Fibroblast of the conjunctiva (primary cell): ENCODE measurements around the gene ZNF700.
"Not testable (repeated sequence)": the region's sequence is repeated elsewhere in the genome, so short reads cannot be mapped to it uniquely, and the experiment has no call there.

Source experiments
- DNase-seq: peaks from one replicate; pipeline ENCODE4 v3.0.0-alpha.2; 2010; ENCODE audit warnings: low read depth

Gene ZNF700

DNA sequence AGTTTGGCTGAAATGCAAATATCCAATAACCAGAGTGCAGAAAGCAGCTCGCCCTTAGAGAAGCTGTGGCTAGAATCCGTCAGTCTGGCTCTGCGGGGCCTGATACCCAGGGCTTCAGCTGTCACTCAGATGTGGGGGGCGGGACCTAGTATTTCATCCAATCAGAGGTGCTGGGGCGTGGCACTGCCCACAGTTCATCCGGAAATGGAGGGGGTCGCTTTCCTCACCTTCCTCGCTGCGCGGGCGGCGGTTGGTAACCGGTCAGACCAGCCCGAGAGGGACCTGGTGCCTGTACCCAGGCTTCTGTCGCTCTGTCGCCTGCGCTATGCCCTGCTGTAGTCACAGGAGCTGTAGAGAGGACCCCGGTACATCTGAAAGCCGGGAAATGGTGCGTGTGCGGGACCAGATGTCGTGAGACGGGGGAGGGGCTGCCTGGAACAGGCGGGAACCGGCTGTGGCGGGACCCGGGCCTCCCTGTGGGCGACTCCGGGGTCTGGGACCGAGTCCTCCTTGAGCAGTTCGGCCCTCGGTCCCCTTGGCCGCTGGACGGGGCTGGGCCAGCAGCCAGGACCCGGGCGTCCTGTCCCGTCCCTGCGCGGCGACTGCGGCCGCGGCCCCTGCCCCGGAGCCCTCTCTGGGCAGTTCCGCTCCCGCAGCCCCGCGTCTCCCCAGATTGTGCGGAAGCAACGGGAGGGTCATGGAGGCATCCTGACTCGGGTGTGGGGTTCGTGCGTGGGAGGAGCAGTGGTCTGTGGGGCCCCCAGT, at the start of gene ZNF700:
TSS of gene ZNF700 (plus strand) at position 222 of the 765 bp plus-strand sequence. CDS start at position 326, 104 bp downstream.
- peak; percentile 80 for DNase-seq

DNA sequence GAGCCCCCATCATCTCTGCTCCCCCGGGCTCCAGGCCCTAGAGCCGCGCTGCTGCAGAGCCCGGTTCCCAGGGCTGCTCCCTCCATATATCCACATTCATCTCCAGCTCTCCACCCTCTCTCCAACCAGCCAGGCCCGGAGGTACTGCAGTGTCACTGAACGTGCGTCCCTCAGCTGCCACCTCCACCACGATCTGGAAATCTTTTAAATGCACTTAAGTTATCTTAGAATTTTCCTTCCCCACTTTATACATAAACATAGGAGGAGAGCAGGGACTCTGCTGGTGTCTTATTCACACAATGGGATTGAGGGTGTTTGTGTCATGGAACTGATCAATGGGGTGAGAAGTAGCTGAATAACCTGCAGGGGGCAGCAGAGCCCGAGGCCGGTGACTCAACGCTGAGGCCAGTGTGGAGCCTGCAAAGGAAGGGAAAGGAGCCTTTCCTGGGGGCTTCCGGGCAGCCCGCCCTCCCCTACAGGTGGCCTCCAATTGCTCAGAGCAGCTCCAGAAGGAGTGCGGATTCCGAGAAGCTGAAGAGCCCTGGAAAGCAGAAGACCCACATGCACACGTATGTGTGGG, 45.1 kb upstream of the ZNF700 start:
- DNase-seq = not testable (repeated sequence)

DNA sequence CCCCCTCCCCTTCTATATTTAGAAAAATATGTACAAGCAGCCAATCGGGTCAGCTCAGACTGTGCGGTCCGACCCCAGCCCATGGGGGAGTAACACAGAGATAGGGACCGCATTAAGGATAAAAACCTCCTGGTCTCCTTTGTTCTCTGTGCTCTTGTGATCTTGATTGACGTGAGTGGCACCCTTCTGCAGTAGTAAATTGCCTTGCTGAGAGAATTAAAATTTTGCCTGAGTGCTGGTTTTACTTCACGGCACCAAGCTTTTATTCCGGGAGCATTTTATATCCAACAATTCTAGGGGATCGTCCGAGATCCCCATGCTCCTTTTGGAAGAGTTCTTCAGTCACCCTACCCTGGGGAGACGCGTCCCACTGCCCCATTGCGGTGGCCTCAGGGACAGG, 44.3 kb upstream of the ZNF700 start:
- DNase-seq = no peak

DNA sequence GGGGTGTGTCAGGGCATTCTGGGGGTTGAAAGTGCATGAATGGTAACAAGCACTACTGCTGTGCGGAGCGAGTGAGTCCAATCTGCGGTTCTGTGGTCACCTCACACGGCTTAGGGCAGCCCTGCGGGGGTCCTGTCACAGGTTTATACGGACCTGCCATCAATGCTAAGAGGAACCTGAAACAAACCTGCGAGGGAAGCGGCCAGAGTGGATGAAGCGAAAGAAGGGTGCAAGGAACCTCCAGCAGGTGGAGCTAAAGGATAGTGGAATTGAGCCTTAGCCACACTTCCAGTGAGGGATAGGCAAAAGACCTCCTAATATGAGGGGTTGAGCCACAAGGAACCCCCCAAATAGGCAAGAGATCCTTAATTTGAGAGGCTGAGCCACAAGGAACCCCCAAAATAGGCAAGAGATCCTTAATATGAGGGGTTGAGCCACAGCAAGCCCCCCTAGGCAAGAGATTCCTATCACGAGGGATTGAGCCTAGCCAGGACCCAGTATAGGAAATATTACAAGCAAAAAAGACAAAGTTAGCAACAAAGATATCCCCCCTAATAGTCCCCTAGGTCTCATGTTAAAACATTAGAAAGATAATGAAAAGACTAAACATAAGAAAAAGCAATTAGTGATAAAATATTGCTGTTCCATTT, 43.6 kb upstream of the ZNF700 start:
- no peak for DNase-seq

DNA sequence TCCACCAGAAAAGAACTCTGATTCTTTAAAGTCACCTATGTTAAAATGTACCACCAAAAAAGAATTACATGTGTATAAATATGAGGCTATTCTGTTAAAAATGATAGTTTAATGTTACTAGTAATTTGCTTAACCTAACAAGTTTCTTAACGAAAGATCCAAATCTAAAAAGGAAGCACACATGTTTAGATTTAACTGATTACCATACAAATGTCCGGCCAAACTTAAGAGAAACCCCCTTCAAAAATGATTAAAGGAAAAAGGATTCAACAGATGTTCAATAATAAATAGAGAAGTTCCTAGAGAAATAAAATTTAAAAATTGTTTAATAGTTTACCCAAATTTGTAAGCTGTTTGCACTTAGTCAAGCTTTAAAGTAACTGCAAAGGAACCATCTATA, 42.3 kb upstream of the ZNF700 start:
- no peak for DNase-seq

DNA sequence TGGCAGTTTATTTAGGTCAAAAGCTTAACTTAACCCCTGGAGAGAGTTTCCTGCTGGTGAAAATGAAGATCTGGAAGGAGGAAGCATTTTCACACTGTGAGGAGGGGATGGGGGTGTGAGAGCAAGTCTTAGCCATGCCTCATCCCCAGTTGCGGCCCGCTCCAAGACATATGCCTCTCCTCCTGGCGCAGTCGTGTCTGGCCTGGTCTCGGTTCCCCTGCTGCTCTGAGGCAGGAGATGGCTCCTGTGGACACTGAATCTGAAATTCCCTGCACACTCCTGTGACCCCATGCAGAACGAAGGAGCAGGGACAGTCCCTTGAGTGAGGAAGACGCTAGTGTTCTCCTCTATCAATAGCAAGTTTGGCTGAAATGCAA, 37.7 kb upstream of the ZNF700 start:
- no peak for DNase-seq

DNA sequence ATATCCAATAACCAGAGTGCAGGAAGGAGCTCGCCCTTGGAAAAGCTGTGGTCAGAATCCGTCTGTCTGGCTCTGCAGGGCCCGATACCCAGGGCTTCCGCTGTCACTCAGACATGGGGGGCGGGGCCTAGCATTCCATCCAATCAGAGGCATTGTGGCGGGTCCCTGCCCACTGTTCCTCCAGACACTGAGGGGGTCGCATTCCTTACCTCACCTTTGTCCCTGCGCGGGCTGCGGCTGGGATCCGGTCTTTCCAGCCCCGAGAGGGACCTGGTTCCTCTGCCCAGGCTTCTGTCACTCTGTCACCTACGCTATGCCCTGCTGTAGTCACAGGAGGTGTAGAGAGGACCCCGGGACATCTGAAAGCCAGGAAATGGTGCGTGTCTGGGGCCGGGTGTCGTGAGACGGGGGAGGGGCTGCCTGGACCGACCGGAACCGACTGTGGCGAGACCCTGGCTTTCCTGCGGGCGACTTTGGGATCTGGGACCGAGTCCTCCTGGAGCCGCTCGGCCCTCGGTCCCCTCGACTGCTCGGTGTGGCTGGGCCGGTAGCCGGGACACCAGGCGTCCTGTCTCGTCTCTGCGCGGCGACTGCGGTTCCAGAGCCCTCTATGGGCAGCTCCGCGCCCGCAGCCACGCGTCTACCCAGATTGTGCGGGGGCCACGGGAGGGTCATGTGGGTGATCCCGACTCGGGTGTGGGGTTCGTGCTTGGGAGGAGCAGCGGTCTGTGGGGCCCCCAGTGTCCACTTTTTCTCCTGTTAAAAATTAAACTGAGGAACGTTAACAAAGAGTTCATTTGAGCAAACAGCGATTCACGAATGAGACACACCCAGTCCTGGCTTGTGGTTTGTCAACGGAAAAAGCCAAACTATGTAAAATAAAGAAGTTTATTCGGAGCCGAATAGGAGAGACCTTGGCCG, 37.0 kb upstream of the ZNF700 start, which contains the start of gene ZNF69:
TSS of gene ZNF69 (plus strand) at position 172 of the 921 bp plus-strand sequence. CDS start at position 314, 142 bp downstream.
- DNase-seq = no peak

DNA sequence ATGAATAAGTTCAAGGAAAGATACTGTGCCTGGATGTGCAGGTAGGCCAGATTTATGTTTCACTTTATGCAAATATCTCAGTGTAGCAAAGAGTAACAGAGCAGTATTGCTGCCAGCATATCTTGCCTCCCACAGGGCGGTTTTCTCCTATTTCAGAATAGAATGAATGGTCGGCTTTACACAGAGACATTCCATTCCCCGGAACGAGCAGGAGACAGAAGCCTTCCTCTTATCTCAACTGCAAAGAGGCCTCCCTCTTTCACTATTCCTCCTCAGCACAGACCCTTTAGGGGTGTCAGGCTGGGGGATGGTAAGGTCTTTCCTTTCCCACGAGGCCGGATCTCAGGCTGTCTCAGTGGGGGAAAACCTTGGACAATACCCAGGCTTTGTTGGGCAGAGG, 35.0 kb upstream of the ZNF700 start:
- DNase-seq = not testable (repeated sequence)

DNA sequence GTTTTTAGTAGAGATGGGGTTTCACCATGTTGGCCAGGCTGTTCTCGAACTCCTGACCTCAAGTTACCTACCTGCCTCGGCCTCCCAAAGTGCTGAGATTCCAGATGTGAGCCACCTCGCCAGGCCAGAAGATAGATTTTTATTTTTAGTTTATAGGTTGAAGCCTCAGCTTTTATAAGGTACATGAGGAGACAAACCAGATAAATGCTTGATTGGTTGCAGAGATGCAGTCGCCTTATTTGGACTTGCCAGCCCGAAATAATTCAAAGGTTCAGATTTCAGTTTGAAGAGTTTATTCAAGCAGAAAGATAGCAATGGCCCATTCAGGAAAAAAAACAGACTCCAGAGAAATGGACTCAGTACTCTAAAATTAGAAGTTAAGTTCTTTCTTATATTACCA, 34.3 kb upstream of the ZNF700 start:
- no peak for DNase-seq

DNA sequence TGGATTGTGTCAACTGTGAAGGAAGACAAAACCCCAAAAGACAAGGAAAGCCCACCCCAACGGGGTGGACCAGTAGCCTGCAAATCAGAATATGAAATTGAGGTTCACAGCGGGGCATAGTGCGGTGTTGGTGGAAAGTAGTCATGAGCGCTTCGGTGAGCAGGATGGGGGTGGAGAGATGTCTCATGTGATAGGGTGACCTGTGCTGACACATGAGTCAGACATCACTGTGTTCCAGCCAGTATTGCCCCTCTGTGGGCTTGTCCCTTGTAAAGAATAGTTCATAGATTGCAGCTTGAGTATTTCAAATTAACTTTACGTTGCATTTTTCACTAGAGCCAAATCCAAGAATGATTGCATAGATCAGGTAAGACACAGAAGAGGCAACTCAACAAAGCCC, 30.1 kb upstream of the ZNF700 start:
- no peak for DNase-seq

DNA sequence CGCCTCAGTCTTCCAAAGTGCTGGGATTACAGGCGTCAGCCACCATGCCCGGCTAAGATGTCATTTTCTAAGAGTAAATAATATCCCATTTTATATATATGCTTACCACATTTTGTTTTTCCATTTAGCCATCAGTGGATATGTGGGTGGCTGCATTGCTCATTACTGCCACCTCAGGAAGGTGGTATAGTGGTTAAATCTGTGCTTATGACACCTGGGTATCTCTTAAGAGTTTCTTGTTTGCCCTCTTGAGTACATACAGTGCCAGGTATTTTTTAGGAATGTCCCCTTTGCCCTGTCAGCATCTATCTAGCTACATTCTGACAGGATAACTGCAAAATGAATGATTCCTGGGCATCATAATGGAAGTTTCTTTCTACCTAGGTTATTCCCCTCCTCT, 22.7 kb upstream of the ZNF700 start:
- no peak for DNase-seq

DNA sequence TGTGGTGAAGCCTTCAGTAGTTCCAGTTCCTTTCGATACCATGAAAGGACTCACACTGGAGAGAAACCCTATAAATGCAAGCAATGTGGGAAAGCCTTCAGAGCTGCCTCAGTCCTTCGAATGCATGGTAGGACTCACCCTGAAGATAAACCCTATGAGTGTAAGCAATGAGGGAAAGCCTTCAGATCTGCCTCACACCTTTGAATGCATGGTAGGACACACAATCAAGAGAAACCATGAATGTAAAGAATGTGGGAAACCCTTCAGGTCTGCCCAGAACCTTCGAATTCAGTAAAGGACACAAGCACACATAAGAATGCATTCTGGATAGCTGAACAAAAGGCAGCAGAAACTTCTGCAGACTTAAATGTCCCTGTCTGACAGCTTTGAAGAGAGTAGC, 19.0 kb upstream of the ZNF700 start:
- no peak for DNase-seq

DNA sequence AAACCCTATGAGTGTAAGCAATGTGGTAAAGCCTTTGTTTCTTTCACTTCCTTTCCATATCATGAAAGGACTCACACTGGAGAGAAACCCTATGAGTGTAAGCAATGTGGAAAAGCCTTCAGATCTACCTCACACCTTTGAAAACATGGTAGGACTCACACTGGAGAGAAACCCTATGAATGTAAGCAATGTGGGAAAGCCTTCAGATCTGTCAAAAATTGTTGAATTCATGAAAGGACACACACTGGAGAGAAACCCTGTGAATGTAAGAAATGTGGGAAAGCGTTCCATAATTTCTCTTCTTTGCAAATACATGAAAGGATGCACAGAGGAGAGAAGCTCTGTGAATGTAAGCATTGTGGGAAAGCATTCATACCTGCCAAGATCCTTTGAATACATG, 13.0 kb upstream of the ZNF700 start:
- DNase-seq = not testable (repeated sequence)

DNA sequence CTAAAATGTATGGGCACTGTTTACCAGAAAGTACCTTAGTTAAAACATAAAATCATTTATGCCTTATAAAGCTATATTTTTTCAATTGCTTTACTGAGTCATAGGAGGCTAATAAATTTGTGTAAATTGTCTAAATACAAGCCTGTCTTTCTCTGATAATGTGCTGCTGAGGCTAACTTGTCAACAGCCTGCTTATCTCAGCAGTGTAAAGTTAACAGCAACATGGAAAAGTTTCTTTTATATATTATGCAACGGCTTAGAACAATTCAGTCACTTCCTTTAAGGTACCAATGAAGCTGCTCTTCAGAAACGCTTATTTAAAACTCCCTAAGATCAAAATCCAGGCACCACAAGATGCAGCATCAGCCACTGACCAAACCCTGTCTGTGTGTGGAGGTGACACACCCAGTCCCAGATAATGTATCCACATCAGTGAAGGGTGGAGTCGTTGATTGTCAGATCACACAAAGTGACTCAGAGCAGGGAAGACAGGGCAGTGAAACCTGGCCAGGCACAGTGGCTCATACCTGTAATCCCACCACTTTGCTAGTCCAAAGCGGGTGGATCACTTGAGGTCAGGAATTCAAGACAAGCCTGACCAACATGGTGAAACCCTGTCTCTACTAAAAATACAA, 10.4 kb upstream of the ZNF700 start:
- not testable (repeated sequence) for DNase-seq

DNA sequence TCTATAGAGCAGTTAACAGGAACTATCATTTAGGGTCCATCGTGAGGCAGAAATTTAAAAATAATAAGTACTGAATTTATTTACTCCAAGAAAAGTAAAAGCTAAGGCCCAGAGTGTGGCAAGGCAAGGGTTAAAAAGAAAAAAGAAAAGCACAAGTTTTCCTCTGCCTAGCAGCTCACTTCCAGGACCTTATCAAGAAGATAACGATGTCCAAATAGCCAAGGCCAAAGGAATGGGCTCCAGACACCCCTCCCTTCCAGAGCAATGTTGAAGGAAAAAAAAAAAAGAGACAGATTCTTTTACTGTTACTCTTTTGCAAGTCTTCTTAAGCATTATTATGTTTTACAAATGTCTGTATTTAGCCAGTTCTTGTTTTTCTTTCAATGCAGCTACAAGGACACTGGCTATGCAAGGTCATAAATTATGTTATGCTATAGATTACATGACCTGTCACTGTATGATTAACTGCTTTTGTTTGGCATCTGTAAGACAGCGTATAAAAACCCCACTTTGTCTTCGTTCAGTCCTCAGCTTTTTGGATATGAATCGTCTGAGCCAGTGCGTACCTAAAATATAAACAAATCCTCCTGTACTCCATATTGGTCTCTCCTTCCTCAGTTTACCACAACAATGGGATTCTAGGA, 2.9 kb upstream of the ZNF700 start:
- no peak for DNase-seq

DNA sequence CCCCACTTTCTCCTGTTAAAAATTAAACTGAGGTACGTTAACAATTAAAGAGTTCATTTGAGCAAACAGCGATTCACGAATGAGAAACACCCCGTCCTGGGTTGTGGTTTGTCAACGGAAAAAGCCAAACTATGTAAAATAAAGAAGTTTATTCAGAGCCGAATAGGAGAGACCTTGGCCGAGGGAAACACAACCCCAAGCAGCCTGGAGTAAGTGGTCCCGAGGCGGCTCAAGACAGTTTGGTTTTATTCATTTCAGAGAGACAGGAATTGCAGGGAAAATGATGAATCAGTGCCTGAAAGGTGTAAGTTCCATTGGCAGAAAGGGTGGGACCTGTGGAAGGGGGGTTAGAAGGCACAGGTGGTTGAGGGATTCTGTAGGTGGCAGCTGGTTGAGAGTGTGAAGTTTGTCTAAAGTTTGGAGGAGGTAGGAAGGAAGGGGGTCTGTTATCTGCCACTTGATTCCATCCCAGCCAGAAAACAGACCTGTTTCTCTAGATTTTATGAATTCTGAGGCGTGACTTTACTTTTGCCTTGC, 812 bp downstream of the ZNF700 start:
- not testable (repeated sequence) for DNase-seq

DNA sequence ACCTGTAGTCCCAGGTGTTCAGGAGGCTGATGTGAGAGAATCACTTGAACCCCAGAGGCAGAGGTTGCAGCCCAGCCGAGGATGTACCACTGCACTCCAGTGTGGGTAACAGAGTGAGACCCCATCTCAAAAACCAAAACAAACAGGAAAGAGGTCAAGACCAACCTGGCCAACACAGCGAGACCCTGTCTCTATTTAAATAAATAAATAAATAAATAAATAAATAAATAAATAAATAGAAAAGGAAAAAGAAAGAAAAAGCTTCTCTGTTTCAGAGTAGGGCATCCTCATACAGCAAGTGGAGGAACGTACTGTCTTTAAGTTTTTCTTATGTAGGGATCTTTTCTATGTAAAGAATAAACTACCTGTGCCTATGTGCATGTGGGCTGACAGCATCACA, 2.3 kb downstream of the ZNF700 start:
- no peak for DNase-seq

DNA sequence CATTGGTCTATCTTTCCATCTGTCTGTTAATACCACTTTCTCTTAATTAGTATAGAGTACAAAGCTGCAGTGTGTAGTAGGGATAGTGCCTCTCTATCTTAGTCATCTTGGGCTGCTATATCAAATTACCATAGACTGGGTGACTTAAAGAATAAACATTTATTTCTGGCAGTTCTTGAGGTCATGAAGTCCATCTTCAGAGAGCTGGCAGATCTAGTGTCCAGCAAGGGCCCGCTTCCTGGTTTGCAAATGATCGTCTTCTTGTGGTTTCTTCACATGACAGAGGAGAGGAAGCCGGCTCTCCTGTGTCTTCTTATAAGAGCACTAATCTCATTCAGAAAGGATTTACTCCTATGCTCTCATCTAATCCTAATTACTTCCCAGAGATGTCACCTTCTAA, 6.1 kb downstream of the ZNF700 start:
- no peak for DNase-seq

DNA sequence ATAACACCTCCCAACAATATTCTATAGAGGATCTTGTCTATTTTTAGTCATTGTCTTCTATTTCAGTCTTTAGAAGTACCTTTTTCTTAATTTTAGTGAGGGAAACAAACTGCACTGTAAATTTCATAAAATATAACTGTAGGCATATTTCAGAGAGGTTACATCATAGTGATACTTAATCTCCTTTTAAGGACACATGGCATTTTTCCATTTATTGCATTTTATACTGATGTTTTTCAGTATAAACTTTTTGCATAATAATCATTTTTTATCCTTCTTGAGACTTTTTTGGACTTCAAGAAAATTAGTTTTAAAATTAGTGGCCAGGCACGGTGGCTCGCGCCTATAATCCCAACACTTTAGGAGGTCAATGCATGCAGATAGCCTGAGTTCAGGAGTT, 6.6 kb downstream of the ZNF700 start:
- DNase-seq = no peak

DNA sequence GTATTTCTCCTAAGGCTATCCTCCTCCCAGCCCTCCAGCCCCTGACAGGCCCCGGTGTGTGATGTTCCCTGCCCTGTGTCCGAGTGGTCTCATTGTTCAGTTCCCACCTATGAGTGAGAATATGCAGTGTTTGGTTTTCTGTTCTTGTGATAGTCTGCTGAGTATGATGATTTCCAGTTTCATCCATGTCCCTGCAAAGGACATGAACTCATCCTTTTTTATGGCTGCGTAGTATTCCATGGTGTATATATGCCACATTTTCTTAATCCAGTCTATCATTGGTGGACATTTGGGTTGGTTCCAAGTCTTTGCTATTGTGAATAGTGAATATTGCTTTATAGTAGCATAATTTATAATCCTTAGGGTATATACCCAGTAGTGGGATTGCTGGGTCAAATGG, 10.9 kb downstream of the ZNF700 start:
- not testable (repeated sequence) for DNase-seq

DNA sequence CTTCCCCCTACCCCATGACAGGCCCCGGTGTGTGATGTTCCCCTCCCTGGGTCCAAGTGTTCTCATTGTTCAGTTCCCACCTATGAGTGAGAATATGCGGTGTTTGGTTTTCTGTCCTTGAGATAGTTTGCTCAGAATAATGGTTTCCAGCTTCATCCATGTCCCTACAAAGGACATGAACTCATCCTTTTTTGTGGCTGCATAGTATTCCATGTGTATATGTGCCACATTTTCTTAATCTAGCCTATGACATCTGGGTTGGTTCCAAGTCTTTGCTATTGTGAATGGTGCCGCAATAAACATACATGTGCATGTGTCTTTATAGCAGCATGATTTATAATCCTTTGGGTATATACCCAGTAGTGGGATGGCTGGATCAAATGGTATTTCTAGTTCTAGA, 13.5 kb downstream of the ZNF700 start:
- not testable (repeated sequence) for DNase-seq
